AG04449 (cell line): ENCODE results near the gene TNRC6A.

ENCODE experiments used
- CTCF ChIA-PET: fragments of 350-600 bp; formaldehyde crosslinking; extraction: SDS; loops from one replicate; lab custom pipeline; 2021; ENCODE audit warnings: antibody characterized with exemption; lab: Yijun Ruan, JAX
- POLR2A ChIA-PET: fragments of 400-600, 350-600 bp; formaldehyde crosslinking; extraction: SDS; loops from one replicate; lab custom pipeline; 2020; ENCODE audit warnings: antibody characterized with exemption, inconsistent platforms; lab: Yijun Ruan, JAX
- DNase-seq: peaks from one replicate; pipeline ENCODE4 v3.0.0-alpha.2; 2010; ENCODE audit warnings: low read depth, low spot score
- H3K4me3 ChIP-seq: 2 replicates; pipeline ENCODE4 v1.5.1; 2011; ENCODE audit warnings: low read depth, mild to moderate bottlenecking, control low read depth, low read length
- CTCF ChIP-seq: IDR thresholded peaks from one replicate; pipeline ENCODE4 v1.5.1; 2011; ENCODE audit warnings: mild to moderate bottlenecking, moderate library complexity, low read length, control low read depth, inconsistent platforms; ENCODE audit not compliant: insufficient read depth; ENCODE audit errors: missing control alignments

TNRC6A gene

GRCh38 chr16:24848065-24848464 lies 118.6 kb downstream of the TNRC6A start:
- no peak overlapping the region for H3K4me3 ChIP-seq
- CTCF ChIA-PET = interaction anchor here (0.8 to 2.8 kb wide), 2 partner anchors 9 to 13 kb away, joined by 3 to 10 read pairs; no protein-coding TSS in a partner anchor
- POLR2A ChIA-PET = no interaction called here
- DNase-seq = no peak
- TF ChIP-seq CTCF = no peak

GRCh38 chr16:24849641-24850040 lies 120.2 kb downstream of the TNRC6A start:
- DNase-seq = no peak
- ChIA-PET POLR2A (no interaction called here), CTCF (interaction anchor here (0.7 to 0.9 kb wide), 3 partner anchors 15 to 286 kb away, joined by 3 to 4 read pairs (median 3); no protein-coding TSS in a partner anchor)
- TF ChIP-seq CTCF = no peak
- no peak overlapping the region for H3K4me3 ChIP-seq

- H3K4me3 ChIP-seq = no peak overlapping the region
- CTCF ChIA-PET = interaction anchor here (0.7 to 0.9 kb wide), 4 partner anchors 16 to 285 kb away, joined by 3 to 4 read pairs (median 3); no protein-coding TSS in a partner anchor
- POLR2A ChIA-PET = no interaction called here
- TF ChIP-seq CTCF = no peak
- no peak for DNase-seq
These were observed 121.0 kb downstream of the TNRC6A start for GRCh38 chr16:24850289-24850938.

GRCh38 chr16:24851700-24852099 lies 122.2 kb downstream of the TNRC6A start:
- H3K4me3 ChIP-seq = no peak overlapping the region
- CTCF ChIA-PET = no interaction called here
- no peak for TF ChIP-seq CTCF
- POLR2A ChIA-PET = interaction anchor here (0.7 kb wide), 1 partner anchor 158 kb away, joined by 4 read pairs; no protein-coding TSS in a partner anchor
- no peak for DNase-seq

GRCh38 chr16:24852281-24852721 lies 122.8 kb downstream of the TNRC6A start:
- no peak for TF ChIP-seq CTCF
- ChIA-PET POLR2A (no interaction called here), CTCF (interaction anchor here (2.4 kb wide), 1 partner anchor 54 kb away, joined by 9 read pairs; no protein-coding TSS in a partner anchor)

GRCh38 chr16:24853169-24853824 lies 123.8 kb downstream of the TNRC6A start:
- ChIA-PET POLR2A (no interaction called here), CTCF (interaction anchor here (2.4 kb wide), 1 partner anchor 53 kb away, joined by 9 read pairs; no protein-coding TSS in a partner anchor)

More at GRCh38 chr16:24852281-24852721, 122.8 kb downstream of the TNRC6A start:
- no peak for DNase-seq
- no peak overlapping the region for H3K4me3 ChIP-seq

More at GRCh38 chr16:24853169-24853824, 123.8 kb downstream of the TNRC6A start:
- TF ChIP-seq CTCF = no peak
- no peak for DNase-seq
- H3K4me3 ChIP-seq = no peak overlapping the region
